ENCODE results near the gene C1orf185.
"Not testable (repeated sequence)": the region's sequence is repeated elsewhere in the genome, so short reads cannot be mapped to it uniquely, and the experiment has no call there.

C1orf185 gene

DNA sequence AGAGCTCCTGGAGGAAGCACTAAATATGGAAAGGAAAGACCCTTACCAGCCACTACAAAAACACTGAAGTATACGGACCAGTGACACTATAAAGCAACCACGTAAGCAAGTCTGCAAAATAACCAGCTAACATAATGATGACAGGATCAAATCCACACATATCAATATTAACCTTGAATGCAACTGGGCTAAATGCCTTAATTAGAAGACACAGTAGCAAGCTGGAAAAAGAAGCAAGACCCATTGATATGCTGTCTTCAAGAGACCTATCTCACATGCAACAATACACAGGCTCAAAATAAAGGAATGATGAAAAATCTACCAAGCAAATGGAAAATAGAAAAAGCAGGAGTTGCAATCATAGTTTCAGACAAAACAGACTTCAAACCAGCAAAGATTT lies 31.0 kb downstream of the C1orf185 start:
- no peak for DNase-seq (ENCODE audit: low read depth, low spot score)

DNA sequence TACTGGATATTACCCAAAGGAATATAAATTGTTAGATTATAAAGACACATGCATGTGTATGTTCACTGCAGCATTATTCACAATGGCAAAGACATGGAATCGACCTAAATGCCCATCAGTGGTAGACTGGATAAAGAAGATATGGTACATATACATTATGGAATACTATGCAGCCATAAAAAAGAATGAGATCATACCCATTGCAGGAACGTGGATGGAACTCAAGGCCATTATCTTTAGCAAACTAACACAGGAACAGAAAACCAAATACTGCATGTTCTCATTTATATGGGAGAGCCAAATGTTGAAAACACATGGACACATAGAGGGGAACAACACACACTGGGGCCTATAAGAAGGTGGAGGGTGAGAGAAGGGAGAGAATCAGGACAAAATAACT lies 35.7 kb downstream of the C1orf185 start:
- not testable (repeated sequence) for DNase-seq (ENCODE audit: low read depth, low spot score)

DNA sequence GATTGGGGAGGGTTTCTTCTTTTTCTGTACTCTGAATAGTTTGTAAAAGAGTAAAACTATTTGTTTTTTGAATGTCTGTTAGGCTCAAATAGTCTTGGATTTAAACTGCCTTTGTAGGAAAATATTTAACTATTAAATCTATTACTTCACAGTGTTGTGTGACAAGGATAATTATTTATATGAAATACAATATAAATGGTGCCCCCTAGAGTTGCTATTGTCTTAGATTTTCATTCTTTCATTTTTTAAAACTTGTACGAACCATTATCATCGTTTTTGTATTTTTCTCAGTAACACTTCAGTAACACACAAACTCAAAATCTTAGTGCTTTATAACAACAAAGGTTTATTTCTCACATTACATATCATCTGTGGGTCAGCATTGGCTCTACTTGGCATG lies 37.4 kb downstream of the C1orf185 start:
- no peak for DNase-seq (ENCODE audit: low read depth, low spot score)

DNA sequence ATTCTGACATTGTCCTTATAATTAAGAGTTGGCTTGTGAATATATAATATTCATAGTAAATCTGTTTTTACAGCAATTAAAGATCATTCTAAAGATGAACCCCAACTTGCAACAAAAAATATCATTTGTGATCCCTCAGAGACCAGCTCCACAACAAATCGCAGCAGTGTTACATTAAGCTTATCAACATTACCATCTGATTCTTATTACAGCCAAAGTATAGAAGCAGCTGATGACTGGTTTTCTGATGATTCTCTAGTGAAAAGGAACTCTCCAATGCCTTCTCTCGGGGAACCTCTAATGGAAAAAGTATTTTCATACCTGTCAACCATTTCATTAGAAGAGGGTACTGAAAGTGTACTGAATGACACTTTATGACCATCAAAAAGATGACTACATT lies 45.4 kb downstream of the C1orf185 start:
- no peak for DNase-seq (ENCODE audit: low read depth, low spot score)

DNA sequence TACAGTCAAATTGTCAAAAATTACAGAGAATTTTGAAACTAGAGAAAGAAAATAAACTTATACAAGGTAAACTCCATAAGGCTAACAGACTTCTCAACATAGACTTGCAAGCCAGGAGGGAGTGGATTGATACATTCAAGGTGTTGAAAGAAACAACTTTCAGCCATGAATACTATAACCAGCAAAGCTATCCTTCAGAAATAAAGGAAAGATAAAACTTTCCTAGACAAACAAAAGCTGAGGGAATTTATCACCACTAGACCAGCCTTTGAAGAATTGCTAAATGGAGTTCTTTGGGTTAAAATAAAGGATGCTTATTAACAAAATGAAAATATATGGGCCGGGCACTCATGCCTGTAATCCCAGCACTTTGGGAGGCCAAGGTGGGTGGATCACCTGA lies 52.7 kb downstream of the C1orf185 start:
- DNase-seq (ENCODE audit: low read depth, low spot score), result no peak

DNA sequence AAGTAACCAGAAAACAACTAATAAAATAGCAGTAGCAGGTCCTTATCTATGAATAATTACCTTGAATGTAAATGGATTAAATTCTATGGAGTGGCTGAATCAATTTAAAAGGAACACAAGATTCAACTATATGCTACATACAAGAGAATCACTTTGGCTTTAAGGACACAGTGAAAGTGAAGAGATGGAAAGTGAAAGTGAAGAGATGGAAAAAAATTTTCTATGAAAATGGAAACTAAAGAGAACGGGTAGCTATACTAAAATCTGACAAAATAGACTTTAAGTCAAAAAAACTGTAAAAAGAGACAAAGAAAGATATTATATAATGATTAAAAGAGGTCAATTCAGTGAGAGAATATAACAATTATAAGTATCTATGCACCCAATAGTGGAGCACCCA lies 54.7 kb downstream of the C1orf185 start:
- no peak for DNase-seq (ENCODE audit: low read depth, low spot score)

DNA sequence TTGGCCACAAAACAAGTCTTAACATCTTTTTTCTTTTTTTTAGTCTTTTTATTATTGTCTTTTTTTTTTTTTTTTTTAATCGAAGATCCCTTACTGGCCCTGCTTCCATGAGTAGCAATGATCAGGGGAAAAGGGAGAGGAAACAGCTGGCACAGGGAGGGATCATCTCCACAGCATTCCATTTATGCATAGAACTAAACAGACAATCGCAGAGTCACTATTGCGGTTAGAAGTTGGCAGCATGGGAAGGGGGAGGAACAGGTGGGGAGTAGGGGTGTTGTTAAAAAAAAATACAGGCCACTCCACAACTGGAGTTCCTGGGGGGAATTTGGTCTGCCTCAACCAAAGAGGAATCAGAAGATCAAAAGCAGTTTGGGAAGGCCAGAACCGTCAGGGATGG lies 55.4 kb downstream of the C1orf185 start:
- no peak for DNase-seq (ENCODE audit: low read depth, low spot score)

DNA sequence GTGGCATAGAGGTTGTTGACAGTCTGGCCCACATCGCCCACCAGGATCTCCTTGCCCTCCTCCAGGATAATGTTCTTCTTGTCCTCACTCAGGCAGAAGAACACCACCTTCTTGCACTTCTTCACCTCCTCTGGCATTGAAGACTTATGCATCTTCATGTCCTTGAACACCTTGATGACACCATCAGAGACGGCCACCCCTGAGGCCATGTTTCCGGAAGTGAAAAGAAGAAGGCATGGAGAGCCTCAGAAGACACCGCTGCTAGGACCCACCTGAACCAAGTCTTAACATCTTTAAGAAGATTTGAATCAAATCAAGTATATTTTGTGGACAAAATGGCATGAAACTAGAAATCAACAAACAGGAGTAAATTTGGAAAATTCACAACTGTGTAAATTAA lies 56.2 kb downstream of the C1orf185 start:
- no peak for DNase-seq (ENCODE audit: low read depth, low spot score)

DNA sequence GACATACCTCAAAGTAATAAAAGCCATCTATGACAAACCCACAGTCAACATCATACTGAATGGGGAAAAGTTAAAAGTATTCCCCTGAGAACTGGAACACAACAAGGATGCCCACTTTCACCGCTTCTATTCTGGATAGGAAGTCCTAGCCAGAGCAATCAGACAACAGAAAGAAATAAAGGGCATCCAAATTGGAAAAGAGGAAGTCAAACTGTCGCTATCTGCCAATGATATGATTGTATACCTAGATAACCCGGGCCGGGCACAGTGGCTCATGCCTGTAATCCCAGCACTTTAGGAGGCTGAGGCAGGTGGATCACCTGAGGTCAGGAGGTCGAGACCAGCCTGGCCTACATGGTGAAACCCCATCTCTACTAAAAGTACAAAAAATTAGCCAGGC lies 60.5 kb downstream of the C1orf185 start:
- DNase-seq (ENCODE audit: low read depth, low spot score), result not testable (repeated sequence)

DNA sequence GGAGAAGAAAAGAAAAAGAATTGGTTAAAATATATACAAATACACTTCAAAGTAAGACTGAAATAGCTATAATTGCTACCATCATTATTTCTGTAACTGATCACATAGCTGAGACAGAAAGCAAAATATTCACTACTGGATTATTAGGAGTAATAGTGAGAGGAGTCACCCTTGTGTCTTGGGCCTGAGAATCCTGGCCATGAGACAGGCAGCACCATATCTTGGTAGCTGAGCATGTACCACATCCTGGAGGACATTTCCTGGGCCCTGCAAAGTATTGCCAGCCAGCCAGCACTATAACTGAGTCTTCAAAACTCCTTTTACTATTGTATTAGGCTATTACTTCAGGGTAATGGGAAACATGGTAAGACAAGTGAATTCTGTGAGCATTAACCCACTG lies 63.5 kb downstream of the C1orf185 start:
- no peak for DNase-seq (ENCODE audit: low read depth, low spot score)

DNA sequence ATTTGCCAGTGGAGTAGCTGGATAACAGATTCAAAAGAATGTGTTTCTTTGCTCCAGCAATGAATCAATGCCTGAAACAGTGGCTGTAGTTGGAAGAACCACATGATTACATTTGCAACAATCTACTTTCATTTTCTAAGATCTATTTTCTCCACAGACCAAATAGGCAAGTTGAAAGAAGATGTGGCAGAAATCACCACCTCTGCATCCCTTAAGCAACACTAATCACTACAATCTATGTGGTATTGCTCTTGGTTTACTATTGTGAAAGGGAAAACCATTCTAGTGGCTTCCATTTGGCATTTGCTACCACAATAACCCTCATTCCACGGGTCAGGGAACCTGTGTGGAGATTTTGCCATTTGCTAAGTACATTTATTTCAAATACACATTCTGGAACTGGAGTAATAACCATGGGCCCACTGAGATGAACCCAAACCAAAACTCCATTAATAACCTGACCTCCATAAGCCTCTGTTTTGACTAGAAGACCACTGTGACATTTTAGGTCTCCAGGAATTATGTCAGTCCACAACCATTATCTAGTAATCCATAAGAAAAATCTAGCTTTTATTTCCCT lies 66.3 kb downstream of the C1orf185 start:
- peak; percentile 16 for DNase-seq (ENCODE audit: low read depth, low spot score)

DNA sequence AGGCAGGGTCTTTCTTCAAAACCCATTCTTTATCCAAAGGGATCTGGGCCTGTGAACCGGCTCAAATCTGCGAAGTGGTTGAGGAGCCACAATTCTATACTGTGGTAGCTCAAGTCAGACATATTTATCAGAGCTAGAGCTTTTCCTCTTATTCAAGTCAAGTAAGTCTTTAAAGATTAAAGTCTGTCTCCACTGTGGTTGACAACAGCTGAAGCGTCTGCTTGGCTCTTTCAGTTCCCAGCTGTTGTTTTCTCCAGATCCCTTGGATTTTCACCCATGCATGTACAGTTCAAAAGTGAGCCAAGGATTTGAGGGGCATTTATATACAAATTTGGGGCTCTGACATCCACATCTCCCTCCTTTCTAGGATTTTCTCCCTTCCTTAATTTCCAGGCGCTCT lies 66.9 kb downstream of the C1orf185 start:
- DNase-seq (ENCODE audit: low read depth, low spot score), result no peak

DNA sequence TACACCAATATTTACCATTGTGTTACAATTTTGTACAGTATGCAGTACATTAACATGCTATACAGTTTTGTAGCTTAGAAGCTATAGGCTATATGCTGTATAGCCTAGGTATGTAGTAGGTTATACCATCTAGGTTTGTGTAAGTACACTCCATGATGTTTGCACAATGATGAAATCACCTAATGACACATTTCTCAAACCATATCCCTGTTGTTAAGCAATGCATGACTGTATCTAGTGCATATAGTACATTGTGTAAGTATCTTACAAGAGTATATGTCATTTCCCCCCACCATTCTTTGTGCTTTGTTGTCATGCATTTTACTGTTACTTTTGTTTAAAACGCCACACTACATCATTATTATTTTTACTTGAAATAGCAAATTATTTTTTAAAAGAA lies 68.3 kb downstream of the C1orf185 start:
- DNase-seq (ENCODE audit: low read depth, low spot score), result no peak

DNA sequence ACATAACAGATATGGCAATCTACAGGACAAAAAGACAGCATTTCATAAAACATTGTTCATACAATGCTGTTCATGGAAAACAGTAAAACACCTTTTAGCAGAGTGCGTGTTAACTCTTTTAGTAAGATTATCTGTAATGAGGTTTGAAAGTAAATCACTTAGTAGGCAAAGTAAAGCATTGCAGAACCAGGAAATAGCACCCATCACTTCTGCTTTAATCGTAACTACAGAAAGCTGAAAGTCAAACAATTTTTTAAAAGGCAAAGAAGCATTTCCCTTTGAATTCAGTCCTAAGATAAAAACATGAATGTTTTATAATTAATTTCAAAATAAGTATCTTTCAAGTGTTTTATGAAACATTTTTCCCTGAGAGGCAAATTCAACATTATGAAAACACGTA lies 70.8 kb downstream of the C1orf185 start:
- DNase-seq (ENCODE audit: low read depth, low spot score), result no peak

DNA sequence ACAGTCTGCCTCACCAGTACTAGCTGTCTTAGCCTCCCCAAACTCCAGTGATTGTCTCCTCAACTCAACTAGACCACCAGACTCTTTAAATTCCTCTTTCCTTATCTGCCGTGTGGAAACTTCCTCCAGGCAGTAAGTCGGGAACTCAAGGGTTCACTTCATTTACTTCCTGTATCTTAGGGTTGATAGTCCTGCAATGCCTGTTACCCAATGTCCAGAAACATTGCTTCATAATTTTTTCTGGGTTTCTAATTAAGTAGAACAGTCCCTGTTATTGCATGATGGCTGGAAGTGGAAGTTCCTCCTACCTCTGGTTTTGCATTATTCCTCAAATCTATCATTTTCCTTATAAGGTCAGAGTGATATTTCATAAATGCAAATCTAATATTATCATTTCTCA lies 73.2 kb downstream of the C1orf185 start:
- no peak for DNase-seq (ENCODE audit: low read depth, low spot score)

DNA sequence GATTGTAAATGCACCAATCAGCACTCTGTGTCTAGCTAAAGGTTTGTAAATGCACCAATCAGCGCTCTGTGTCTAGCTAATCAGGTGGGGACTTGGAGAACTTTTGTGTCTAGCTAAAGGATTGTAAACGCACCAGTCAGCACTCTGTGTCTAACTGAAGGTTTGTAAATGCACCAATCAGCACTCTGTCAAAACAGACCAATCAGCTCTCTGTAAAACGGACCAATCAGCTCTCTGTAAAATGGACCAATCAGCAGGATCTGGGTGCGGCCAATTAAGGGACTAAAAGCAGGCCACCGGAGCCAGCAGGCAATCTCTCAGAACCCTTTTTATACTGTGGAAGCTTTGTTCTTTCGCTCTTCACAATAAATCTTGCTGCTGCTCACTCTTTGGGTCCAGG lies 76.0 kb downstream of the C1orf185 start:
- not testable (repeated sequence) for DNase-seq (ENCODE audit: low read depth, low spot score)

DNA sequence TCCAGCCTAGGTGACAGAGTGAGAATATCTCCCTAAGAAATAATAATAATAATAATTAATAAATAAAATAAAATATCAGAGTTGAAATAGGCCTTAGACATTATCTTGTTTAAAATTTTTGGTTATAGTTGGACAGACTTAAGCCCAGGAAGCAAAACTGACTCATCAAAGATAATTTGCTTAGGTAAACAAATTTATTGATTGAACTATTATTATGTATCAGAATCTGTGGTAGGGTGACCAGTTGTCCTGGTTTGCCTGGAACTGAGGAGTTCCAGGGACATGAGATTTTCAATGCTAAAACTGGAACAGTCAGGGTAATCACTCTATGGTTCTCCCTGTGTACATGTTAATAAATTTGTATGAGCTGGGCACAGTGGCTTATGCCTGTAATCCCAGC lies 86.2 kb downstream of the C1orf185 start:
- DNase-seq (ENCODE audit: low read depth, low spot score), result no peak

DNA sequence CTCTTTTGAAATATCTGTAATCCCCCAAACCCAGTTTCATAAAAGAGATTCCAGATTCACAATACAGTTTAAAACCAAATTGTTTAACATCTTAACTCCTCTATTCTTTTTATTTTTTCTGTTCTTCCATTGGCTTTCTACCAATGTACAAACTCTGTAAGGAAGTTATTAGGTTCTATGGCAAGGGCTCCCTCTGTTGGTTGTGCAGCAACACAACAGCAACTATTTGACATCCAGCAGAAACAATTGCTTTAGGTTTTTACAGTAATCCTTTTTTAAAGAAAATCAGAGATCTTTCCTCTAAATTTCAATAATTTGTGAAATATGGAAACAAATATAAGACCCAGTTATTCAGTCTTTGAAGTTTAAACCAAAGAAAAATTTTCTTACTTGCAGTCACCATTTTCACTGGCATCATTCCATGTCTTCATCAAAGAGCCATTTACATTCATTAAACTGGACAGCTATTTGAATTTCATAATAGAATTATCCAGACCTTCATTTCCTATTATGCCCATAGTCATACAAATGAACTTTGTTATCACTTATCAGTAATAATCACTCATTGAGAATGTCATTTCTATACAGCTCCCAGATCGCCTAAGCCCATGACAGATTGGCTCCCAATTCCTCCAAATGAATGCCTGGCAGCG lies 87.5 kb downstream of the C1orf185 start:
- peak; percentile 83 for DNase-seq (ENCODE audit: low read depth, low spot score)

DNA sequence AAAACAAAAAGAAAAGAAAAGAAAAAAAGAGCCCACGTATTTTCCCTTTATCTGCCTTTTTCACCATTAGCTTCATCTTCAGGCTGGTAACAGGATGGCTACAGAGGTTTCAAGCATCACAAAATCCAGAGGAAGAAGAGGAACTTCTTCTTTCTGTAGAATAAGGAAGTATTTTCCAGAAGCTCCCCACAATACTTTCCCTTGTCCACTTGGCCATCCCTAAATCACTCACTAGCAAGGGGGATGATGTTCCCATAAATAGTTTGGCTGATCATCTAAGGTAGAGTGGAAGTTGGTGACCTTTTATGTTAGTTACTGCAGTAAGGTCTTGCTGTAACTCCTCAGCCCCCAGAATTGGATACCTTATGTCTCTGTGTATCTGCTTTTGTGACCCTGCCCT lies 88.9 kb downstream of the C1orf185 start:
- no peak for DNase-seq (ENCODE audit: low read depth, low spot score)

DNA sequence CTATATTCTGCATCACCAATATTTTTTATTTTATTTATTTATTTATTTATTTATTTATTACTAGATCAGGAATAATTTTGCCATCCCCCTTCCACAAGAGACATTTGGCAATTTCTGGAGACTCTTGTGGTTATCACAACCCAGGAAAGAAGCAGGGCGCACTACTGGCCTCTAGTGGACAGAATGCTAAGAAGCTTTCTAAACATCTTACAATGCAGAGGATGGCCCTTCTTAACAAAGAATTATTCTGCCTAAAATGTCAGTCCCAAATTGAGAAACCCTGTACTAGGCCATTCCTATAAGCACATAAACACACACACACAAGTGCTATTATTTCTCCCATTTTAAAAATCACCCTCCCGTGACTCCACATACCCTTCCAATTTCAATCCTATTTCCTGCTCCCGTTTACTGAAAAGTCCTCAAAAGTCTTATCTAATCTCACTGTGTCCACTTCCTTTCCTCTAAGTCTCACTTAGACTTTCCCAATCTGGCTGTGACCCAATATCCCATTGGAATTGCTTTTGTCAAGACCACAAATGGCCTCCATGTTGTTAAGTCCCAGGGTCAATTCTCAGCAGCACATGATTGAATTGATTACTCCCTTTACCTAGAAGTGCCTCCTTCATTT lies 90.3 kb downstream of the C1orf185 start:
- DNase-seq (ENCODE audit: low read depth, low spot score), result peak; percentile 89

DNA sequence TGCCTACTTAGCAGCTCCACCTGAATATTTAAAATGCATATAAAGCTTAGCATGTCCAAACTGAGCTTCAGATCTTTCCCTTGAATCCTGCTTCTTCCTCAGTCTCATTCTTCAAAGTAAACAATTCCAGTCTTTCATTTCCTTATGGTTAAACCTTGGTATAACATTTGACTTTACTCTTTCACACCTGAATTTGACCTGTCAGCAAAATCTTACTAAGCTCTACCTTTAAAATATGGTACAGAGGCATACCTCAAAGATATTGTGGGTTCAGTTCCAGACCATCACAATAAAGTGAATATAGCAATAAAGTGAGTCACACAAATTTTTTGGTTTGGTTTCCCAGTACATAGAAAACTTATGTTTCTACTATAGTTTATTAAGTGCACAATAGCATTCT lies 91.5 kb downstream of the C1orf185 start:
- DNase-seq (ENCODE audit: low read depth, low spot score), result no peak

Measured in astrocyte of the hippocampus (primary cell).